Stimulated activated CD4-positive, alpha-beta T cell treated with anti-CD3 and anti-CD28 coated beads, Interleukin-4, amount 100 ng/mL, for 24 hours (primary cell): Measurements from ENCODE around the gene TNRC6B.
A peak's percentile ranks its signal among the peaks of the same experiment; 100 is the strongest.
"Not testable (repeated sequence)": the region's sequence is repeated elsewhere in the genome, so short reads cannot be mapped to it uniquely, and the experiment has no call there.

Experiments used
- DNase-seq: peaks from one replicate; pipeline ENCODE4 v3.0.0-alpha.2; 2020

Gene TNRC6B

DNA sequence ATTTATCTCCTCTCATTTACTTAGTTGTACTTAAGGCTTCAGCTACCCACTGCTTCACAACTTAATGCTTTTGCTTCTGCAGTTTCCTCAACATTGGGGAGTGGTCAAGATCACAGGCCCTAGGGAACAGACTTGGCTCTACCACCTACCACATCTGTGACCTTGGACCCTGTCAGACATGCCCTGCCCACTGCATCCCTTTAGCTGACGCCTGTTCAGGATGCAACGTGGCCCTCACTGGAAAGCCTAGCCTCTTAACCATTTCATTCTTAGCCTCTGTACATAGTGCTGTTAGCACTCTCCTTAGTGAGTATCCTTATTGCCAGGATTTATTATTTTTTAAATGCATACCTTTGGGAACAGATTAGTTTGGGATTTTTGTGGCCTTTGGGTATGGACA is 34.4 kb downstream of the TNRC6B start:
- no peak for DNase-seq

DNA sequence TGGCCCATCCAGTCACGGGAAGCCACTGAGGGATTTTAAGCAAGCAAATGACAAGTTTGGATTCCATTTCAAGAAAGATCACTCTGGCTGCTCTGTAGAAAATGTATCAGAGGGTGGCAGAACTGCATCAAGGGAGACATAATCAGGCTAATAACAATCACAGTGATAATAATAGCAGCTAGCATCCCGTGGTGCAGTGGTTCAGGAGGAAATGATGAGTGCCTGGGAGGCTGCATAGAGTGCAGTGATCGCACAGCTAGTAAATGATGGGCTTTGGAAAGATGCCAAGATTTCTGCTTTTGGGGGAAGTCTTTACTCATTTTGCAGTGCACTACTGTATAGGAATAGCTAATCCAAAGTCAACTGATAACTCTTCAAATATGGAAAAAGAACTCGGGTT is 35.8 kb downstream of the TNRC6B start:
- DNase-seq = no peak

DNA sequence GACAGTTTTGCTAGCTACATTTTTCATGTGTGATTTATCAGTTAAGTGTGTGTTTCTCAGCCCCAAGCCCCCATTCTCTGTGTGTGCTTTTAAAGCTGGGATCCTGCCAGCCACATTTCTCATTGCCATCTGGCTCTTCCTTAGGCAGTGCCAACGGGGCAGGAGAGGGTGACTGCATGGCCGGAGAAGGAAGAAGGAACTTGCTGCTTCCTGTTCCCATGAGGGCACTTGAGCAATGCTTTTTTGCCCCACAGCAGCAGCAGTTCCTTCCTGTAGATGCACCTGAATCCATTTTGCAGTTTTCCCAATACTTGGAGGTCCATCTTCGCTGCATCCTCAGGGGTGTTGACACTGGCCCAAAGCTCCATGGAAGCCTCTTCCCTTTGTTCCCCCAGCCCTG is 37.5 kb downstream of the TNRC6B start:
- DNase-seq = no peak

DNA sequence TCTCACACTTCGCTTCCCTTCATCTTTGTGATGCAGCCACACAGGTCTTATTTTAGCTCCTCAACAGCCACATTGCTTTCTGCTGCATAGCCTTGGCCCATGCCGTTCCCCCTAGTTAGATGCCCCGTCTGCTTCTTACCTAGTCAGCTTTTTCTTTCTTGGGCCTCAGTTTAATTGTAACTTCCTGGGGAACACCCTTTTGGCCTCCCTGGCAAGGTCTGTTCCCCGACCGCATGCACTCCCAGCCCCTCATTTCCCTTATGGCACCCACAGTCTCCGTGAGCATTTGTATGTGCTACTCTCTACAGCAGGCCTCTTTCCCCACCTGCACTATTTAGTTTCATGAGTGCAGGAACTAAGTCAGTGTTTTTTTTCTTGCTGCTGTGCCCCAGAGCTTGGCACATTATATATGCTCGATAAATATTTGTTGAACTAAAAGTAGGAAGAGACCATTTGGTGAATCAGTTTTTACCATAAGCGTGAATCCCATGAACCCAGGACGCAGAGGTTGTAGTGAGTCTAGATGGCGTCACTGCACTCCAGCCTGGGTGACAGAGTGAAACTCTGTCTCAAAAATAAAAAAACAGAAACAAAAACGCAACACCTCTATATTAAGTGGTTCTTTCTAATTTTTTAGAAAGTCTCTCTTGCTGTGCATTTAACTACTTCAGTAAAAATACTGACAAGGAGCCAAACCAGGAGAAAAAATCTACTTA is 38.5 kb downstream of the TNRC6B start:
- DNase-seq = peak; percentile 30

GRCh38 chr22:40218152-40218551 is 40.4 kb downstream of the TNRC6B start:
- DNase-seq = no peak

GRCh38 chr22:40218723-40219294 is 41.1 kb downstream of the TNRC6B start:
- no peak for DNase-seq

DNA sequence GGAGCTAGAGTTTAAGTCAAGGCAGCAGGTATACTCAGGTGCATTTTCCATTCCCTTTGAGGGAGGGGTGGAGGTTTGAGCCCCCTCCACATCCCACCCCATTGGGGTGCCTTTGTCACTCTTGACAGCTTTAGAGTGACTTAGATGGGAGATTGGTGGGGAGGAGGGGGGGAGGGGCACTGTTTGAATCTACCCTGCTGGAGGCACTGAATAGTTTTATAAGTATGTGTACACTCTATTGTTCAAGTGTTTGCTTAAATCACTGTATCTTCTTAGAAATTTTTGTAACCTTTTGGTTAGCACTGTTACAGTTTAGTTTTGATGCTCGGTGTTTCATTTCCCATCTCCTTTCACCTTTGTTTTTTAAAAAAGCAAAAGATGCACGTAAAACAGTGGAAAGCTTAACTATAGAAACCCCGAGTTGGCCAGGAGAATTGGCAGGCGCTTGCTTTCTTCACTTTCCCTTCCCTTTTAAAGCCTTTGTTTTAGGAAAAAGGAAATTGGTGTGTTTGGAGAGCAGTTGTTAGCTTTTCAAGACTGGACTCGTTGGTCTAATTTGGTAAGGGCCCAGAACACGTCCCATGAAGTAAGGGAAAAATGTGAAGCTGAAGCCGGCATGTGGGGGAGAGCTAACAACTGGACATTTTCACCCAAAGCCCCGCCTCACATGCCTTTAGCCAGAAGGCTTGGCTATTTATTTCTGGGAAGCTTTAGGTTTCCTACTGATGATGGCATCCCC is 42.8 kb downstream of the TNRC6B start:
- DNase-seq = no peak

- DNase-seq = no peak
These were observed 43.3 kb downstream of the TNRC6B start for GRCh38 chr22:40221055-40221414.

DNA sequence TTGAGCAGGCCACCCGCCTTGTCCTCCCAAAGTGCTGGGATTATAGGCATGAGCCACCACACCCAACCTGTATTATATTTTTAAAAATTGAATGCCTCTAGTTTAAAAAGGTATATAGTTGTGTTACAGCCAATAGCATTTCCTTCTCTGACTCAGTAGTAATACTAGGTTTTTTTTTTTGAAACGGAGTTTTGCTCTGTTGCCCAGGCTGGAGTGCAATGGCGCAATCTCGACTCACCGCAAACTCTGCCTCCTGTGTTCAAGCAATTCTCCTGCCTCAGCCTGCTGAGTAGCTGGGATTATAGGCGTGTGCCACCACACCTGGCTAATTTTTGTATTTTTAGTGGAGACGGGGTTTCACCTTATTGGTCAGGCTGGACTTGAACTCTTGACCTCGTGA is 45.3 kb downstream of the TNRC6B start:
- not testable (repeated sequence) for DNase-seq

DNA sequence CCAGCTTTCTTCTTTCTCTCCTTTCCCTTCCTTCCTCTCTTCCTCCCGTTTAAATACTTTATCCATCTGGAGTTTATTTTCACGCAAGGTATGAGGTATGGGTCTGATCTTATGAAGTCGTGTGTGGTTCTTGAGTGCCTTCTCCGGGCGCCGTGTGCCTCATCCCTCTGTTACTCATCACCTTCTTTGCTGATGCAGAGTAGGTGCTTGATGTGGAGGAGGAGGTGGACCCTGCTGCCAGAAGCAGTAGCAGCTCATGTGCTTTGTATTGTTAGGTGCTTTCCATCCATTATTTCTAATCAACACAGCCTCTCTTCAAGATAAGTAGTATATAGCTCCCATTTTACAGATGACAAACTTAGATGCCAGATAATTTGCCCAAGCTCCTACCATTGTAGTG is 47.0 kb downstream of the TNRC6B start:
- peak; percentile 67 for DNase-seq

GRCh38 chr22:40226620-40227019 is 48.9 kb downstream of the TNRC6B start:
- DNase-seq = no peak

- DNase-seq = no peak
These were observed 54.0 kb downstream of the TNRC6B start for GRCh38 chr22:40231618-40232313.

GRCh38 chr22:40232624-40233023 is 54.9 kb downstream of the TNRC6B start:
- no peak for DNase-seq

DNA sequence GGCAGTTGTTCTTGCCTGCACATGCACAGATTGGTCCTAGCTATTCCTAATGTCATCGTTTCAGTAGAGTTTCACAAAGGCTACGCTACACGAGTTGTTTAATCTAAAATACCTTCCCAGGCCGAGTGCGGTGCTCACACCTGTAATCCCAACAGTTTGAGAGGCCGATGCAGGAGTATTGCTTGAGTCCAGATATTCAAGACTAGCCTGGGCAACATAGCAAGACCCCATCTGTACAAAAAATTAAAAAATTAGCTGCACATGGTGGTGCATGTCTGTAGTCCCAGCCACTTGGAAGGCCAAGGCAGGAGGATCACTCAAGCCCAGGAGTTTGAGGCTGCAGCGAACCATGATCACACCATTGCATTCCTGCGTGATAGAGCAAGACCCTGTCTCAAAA is 56.2 kb downstream of the TNRC6B start:
- no peak for DNase-seq

GRCh38 chr22:40234658-40235057 is 56.9 kb downstream of the TNRC6B start:
- DNase-seq = no peak

- no peak for DNase-seq
These were observed 57.6 kb downstream of the TNRC6B start for GRCh38 chr22:40235308-40235707.

DNA sequence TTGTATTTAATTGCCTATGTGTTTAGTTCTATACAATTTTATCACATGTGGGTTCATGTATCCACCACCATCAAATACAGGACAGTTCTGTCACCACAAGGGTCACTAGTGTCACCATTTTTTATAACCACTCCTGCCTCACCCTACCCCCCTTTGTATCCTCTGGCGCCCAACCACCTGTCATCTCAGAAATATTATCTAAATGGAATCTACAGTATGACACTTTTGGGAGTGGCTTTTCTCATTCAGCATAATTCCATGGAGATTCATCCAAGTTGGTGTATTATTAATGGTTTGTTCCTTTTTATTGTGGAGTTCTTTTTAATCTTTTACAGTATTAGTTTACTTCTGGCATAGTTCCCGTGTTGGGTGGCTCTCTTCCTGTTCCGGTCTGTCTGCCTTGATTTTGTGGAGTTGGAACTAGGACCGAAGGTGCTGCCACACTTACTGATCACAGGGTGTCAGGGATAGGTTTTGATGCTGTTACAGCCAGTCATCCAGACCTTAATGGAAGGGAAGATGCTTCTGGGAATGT is 58.5 kb downstream of the TNRC6B start:
- DNase-seq = no peak

DNA sequence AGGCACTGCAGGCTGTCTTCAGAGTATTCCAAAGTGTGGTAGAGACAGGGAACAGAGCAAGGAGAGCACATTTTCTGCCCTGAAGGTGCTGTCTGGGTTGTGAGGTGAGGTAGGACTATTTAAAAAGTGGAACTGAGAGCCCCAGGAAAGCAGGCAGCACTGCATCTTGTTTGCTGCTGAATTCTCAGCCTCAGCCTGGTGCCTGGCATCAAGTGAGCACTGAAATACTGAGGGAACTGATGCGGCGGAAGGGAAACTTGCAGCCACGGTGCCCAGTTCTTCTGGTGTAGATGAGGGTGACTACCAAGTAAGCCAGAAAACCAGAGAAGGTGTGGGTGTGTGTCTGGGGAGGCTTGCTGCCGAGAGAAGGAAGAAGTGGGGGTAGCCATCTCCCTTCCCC is 59.5 kb downstream of the TNRC6B start:
- peak; percentile 26 for DNase-seq

DNA sequence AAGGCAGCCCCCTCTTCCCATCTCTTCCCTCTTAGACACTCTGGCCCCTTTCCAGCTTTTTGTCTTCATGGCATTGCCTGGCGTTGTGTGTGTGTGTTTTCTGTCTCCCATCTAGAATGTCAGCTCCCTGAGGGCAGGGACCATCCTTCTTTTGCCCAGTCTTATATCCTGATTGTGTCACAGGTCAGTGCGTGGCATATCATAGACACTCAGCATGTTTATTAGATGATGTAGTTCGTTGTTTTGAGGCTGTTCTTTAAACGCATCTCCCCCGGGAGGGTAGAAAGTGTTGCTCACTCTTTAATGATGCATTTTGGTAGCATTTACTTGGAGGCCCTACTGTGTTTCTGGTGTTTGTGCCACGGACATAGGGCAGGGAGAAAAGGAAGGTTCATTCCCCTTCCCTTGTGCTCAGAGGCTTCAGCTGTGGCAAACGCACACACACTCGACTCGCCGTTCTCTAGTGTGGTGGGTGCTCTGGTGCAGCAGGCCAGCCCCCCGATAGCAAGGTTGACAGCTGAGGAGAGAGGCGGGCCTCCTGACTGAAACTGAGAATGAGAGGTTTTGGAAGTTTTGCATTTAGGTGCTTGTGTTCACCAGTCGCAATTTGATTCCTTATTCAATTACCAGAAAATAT is 60.2 kb downstream of the TNRC6B start:
- DNase-seq = no peak

GRCh38 chr22:40238425-40239344 is 61.0 kb downstream of the TNRC6B start:
- DNase-seq = no peak

DNA sequence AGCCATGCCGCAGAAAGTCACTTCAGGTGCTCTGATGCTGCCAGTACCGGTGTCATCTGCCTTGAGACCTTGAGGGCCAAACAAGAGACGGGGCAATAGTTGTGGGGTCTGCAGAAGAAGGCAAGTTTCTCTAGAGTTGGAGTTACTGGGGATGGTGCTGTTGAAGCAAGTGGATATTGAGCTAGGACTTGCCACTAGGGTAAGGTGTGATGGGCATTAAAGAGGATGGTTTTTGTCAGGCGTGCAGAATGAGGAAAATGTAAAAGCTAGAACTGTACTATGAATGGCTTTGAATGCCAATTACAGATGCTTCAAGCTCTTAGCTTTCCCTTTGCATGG is 61.6 kb downstream of the TNRC6B start:
- DNase-seq = no peak

GRCh38 chr22:40240160-40240559 is 62.4 kb downstream of the TNRC6B start:
- DNase-seq = no peak
